SK-N-SH (cell line): ENCODE measurements around the gene DHRS13. TPM values are rescaled to one million over a fixed set of nuclear protein-coding genes. Genes with fewer than 3 reads are reported as not detected.

Experiments used
- CTCF ChIA-PET: fragments of 300-600, 350-600 bp; formaldehyde crosslinking; extraction: SDS; loops from one replicate; lab custom pipeline; 2021; lab: Yijun Ruan, JAX
- POLR2A ChIA-PET: fragments of 350-600 bp; sonication (Branson Sonifier 250); formaldehyde crosslinking; extraction: SDS; loops from one replicate; lab custom pipeline; 2020; ENCODE audit warnings: antibody characterized with exemption, inconsistent platforms; lab: Yijun Ruan, JAX
- DNase-seq: peaks from one replicate; pipeline ENCODE4 v3.0.0; 2012
- H2AFZ ChIP-seq: fragments of 200-600 bp; sonication (generic); 2 replicates; pipeline ENCODE4 v1.8.1; 2016; ENCODE audit warnings: antibody characterized with exemption, mild to moderate bottlenecking, low read depth
- H3F3A ChIP-seq: fragments of 200-600 bp; sonication (generic); replicated peaks from 2 replicates; pipeline ENCODE3; 2016; ENCODE audit warnings: antibody characterized with exemption, mild to moderate bottlenecking; ENCODE audit not compliant: insufficient read depth
- H3K27ac ChIP-seq, 2 experiments: fragments of 200-500 bp in 1 of 2; fragments of 200-600 bp in 1 of 2; sonication (Bioruptor generic) in 1 of 2; sonication (generic), shearing (Covaris generic) in 1 of 2; 2 replicates each; pipeline versions ENCODE4 v1.5.1 to v1.6.1; 2014 to 2016; ENCODE audit warnings: low read depth in 2 of 2, inconsistent platforms in 1 of 2, low read length in 1 of 2, mild to moderate bottlenecking in 1 of 2, mixed read lengths in 1 of 2
- H3K27me3 ChIP-seq: fragments of 200-600 bp; sonication (generic), shearing (Covaris generic); 2 replicates; pipeline ENCODE4 v1.6.1; 2016; ENCODE audit warnings: mixed run types; ENCODE audit not compliant: insufficient read depth
- H3K36me3 ChIP-seq, 2 experiments: fragments of 200-500 bp in 1 of 2; fragments of 200-600 bp in 1 of 2; sonication (Bioruptor generic) in 1 of 2; sonication (generic) in 1 of 2; replicated peaks in 1 of 2; 2 replicates each; pipeline versions ENCODE3 to v1.5.1; 2014 to 2016; ENCODE audit warnings: low read length in 1 of 2, mild to moderate bottlenecking in 1 of 2; ENCODE audit not compliant: insufficient read depth in 2 of 2, control insufficient read depth in 1 of 2
- H3K4me1 ChIP-seq, 2 experiments: fragments of 200-500 bp in 1 of 2; fragments of 200-600 bp in 1 of 2; sonication (Bioruptor generic) in 1 of 2; sonication (generic), shearing (Covaris generic) in 1 of 2; 2 replicates each; pipeline versions ENCODE4 v1.5.1 to v1.6.1; 2014 to 2016; ENCODE audit warnings: low read depth in 1 of 2, low read length in 1 of 2, mixed run types in 1 of 2; ENCODE audit not compliant: insufficient read depth in 2 of 2, control insufficient read depth in 1 of 2
- H3K4me2 ChIP-seq: fragments of 200-600 bp; sonication (generic), shearing (Covaris generic); 2 replicates; pipeline ENCODE4 v1.6.1; 2017; ENCODE audit warnings: mixed run types
- H3K4me3 ChIP-seq, 2 experiments: fragments of 200-500 bp in 1 of 2; fragments of 200-600 bp in 1 of 2; sonication (Bioruptor generic) in 1 of 2; sonication (generic), shearing (Covaris generic) in 1 of 2; 2 replicates each; pipeline versions ENCODE4 v1.5.1 to v1.8.1; 2014 to 2016; ENCODE audit warnings: low read depth in 2 of 2, inconsistent platforms in 1 of 2, low read length in 1 of 2, mild to moderate bottlenecking in 1 of 2, mixed read lengths in 1 of 2, moderate library complexity in 1 of 2
- H3K79me2 ChIP-seq: fragments of 200-600 bp; sonication (generic); 2 replicates; pipeline ENCODE4 v1.8.1; 2017; ENCODE audit warnings: mild to moderate bottlenecking; ENCODE audit not compliant: insufficient read depth
- H3K9ac ChIP-seq: fragments of 200-600 bp; sonication (generic); 2 replicates; pipeline ENCODE4 v1.6.1; 2017; ENCODE audit warnings: mixed run types
- H3K9me2 ChIP-seq: fragments of 200-600 bp; sonication (generic); 2 replicates; pipeline ENCODE4 v1.6.1; 2017; ENCODE audit warnings: mixed run types
- H3K9me3 ChIP-seq: fragments of 200-600 bp; sonication (generic); 2 replicates; pipeline ENCODE4 v1.6.1; 2017; ENCODE audit warnings: mixed run types, mild to moderate bottlenecking, moderate library complexity
- H4K20me1 ChIP-seq: fragments of 200-600 bp; sonication (generic); 2 replicates; pipeline ENCODE4 v1.6.1; 2017; ENCODE audit warnings: mild to moderate bottlenecking, mixed run types; ENCODE audit not compliant: insufficient read depth
- ELF1 ChIP-seq: IDR thresholded peaks from 2 replicates; pipeline ENCODE4 v1.4.0; 2012
- EP300 ChIP-seq, 2 experiments: IDR thresholded peaks; 2 replicates each; pipeline versions ENCODE4 v1.4.0 to v1.6.1; 2012; ENCODE audit warnings: borderline replicate concordance in 1 of 2, low read depth in 1 of 2, low read length in 1 of 2
- GABPA ChIP-seq: IDR thresholded peaks from 2 replicates; pipeline ENCODE4 v1.4.0; 2012; ENCODE audit warnings: low read depth, mild to moderate bottlenecking
- GATA2 ChIP-seq: sonication (generic); formaldehyde crosslinking; IDR thresholded peaks from 2 replicates; pipeline ENCODE4 v1.5.0; 2020; ENCODE audit warnings: mild to moderate bottlenecking, missing genetic modification reagents
- IRF3 ChIP-seq: fragments of 150-350 bp; IDR thresholded peaks from 2 replicates; pipeline ENCODE4 v1.6.1; 2016; ENCODE audit warnings: mild to moderate bottlenecking, low read depth, low read length
- JUND ChIP-seq: IDR thresholded peaks from 2 replicates; pipeline ENCODE4 v1.4.0; 2012
- NRF1 ChIP-seq: IDR thresholded peaks from 2 replicates; pipeline ENCODE4 v1.6.1; 2012; ENCODE audit warnings: low read depth, mild to moderate bottlenecking, low read length
- POLR2AphosphoS5 ChIP-seq: IDR thresholded peaks from 2 replicates; pipeline ENCODE4 v1.6.1; 2012; ENCODE audit warnings: low read depth, low read length
- RFX5 ChIP-seq: IDR thresholded peaks from 2 replicates; pipeline ENCODE4 v1.6.1; 2012; ENCODE audit warnings: mild to moderate bottlenecking, improper control_type of control experiment, low read length
- RXRA ChIP-seq: IDR thresholded peaks from 2 replicates; pipeline ENCODE4 v1.4.0; 2012; ENCODE audit warnings: low read depth, mild to moderate bottlenecking, borderline replicate concordance
- SMC3 ChIP-seq: IDR thresholded peaks from 2 replicates; pipeline ENCODE4 v1.6.1; 2012; ENCODE audit warnings: low read depth, low read length, improper control_type of control experiment
- TAF1 ChIP-seq: IDR thresholded peaks from 2 replicates; pipeline ENCODE4 v1.6.1; 2012; ENCODE audit warnings: low read depth, mild to moderate bottlenecking, low read length, moderate library complexity, borderline replicate concordance
- TEAD4 ChIP-seq: IDR thresholded peaks from 2 replicates; pipeline ENCODE4 v1.4.0; 2012; ENCODE audit warnings: mild to moderate bottlenecking, borderline replicate concordance; ENCODE audit not compliant: insufficient read depth
- YY1 ChIP-seq: IDR thresholded peaks from 2 replicates; pipeline ENCODE4 v1.4.0; 2012; ENCODE audit warnings: low read depth, mild to moderate bottlenecking
- WGBS: methylation state at CpG from one replicate; pipeline ENCODE4 v1.1.6; 2017; ENCODE audit warnings: low lambda C conversion rate; 5-methylcytosine and 5-hydroxymethylcytosine counted together
- polyA plus RNA-seq, 3 experiments: library from polyadenylated mRNA; depleted of rRNA; stranded (reverse); fragments of >200 nt; gene quantifications; 2 replicates each; pipeline ENCODE4 v1.2.3, GENCODE V29; 2012
- TF ChIP-seq, protein P1 (sequence below): IDR thresholded peaks from 2 replicates; pipeline ENCODE4; 2012
- TF ChIP-seq, protein P2 (sequence below): IDR thresholded peaks from 2 replicates; pipeline ENCODE4 v1.4.0; 2012; ENCODE audit warnings: low read depth, borderline replicate concordance
- TF ChIP-seq, protein P3 (sequence below): fragments of 200-600 bp; sonication (generic); IDR thresholded peaks from 2 replicates; pipeline ENCODE4 v1.6.1; 2017; ENCODE audit warnings: antibody characterized with exemption, mild to moderate bottlenecking, moderate library complexity
- TF ChIP-seq, protein P4 (sequence below): IDR thresholded peaks from 2 replicates; pipeline ENCODE4 v1.4.0; 2012; ENCODE audit warnings: low read depth, borderline replicate concordance

The DHRS13 gene
- polyA plus RNA-seq, 1 of the 3 experiments (the other 2 are of a cell fraction) = 7.4 TPM

- TF ChIP-seq TEAD4 (no peak), RXRA (no peak), POLR2AphosphoS5 (no peak), GATA2 (CRISPR knock-in tag) (no peak), TAF1 (no peak)
- TF ChIP-seq, protein P1, sequence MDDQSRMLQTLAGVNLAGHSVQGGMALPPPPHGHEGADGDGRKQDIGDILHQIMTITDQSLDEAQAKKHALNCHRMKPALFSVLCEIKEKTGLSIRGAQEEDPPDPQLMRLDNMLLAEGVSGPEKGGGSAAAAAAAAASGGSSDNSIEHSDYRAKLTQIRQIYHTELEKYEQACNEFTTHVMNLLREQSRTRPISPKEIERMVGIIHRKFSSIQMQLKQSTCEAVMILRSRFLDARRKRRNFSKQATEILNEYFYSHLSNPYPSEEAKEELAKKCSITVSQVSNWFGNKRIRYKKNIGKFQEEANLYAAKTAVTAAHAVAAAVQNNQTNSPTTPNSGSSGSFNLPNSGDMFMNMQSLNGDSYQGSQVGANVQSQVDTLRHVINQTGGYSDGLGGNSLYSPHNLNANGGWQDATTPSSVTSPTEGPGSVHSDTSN = peak; percentile 64
- TF ChIP-seq, protein P2, sequence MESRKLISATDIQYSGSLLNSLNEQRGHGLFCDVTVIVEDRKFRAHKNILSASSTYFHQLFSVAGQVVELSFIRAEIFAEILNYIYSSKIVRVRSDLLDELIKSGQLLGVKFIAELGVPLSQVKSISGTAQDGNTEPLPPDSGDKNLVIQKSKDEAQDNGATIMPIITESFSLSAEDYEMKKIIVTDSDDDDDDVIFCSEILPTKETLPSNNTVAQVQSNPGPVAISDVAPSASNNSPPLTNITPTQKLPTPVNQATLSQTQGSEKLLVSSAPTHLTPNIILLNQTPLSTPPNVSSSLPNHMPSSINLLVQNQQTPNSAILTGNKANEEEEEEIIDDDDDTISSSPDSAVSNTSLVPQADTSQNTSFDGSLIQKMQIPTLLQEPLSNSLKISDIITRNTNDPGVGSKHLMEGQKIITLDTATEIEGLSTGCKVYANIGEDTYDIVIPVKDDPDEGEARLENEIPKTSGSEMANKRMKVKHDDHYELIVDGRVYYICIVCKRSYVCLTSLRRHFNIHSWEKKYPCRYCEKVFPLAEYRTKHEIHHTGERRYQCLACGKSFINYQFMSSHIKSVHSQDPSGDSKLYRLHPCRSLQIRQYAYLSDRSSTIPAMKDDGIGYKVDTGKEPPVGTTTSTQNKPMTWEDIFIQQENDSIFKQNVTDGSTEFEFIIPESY = no peak
These were observed 42.2 kb upstream of the DHRS13 start (continued) for GRCh38 chr17:28944862-28945741.

GRCh38 chr17:28944343-28944742 is 41.5 kb upstream of the DHRS13 start:
- CTCF ChIA-PET = interaction anchor here (1.1 to 2.3 kb wide), 9 partner anchors 9 to 219 kb away, joined by 3 to 12 read pairs (median 4); no protein-coding TSS in a partner anchor
- Histone ChIP-seq H3K4me3 (no peak overlapping the region), H3K9ac (peak overlapping the region; percentile 71; the same call in 1 of the 2 replicates), H3K27ac (peak overlapping the region in 1 of 2 experiments; percentile 99; a peak in 2 of 4 replicates), H3K9me2 (no peaks in the 10 kb centered on the region), H3K4me2 (peak overlapping the region; percentile 56; the same call in 1 of the 2 replicates), H3K9me3 (no peaks in the 10 kb centered on the region), H3K36me3 (peaks cover 21 to 31% of the 10 kb centered on the region in 2 experiments), H2AFZ (no peak overlapping the region), H3K79me2 (peaks cover 96% of the 10 kb centered on the region), H4K20me1 (peaks cover 47% of the 10 kb centered on the region), H3K27me3 (no peaks in the 10 kb centered on the region), H3K4me1 (peaks cover 12 to 20% of the 10 kb centered on the region in 2 experiments; a peak in 3 of 4 replicates), H3F3A (peaks cover 45% of the 10 kb centered on the region)
- 92% methylated on average over 4 of the region's 4 CpGs for WGBS
- no peak for DNase-seq
- no peak for TF ChIP-seq NRF1
- no peak for TF ChIP-seq EP300 (IDR thresholded peaks at IDR 0.05; ENCODE audit: borderline replicate concordance in 1 of 2, low read depth in 1 of 2, low read length in 1 of 2)
- TF ChIP-seq, protein P3, sequence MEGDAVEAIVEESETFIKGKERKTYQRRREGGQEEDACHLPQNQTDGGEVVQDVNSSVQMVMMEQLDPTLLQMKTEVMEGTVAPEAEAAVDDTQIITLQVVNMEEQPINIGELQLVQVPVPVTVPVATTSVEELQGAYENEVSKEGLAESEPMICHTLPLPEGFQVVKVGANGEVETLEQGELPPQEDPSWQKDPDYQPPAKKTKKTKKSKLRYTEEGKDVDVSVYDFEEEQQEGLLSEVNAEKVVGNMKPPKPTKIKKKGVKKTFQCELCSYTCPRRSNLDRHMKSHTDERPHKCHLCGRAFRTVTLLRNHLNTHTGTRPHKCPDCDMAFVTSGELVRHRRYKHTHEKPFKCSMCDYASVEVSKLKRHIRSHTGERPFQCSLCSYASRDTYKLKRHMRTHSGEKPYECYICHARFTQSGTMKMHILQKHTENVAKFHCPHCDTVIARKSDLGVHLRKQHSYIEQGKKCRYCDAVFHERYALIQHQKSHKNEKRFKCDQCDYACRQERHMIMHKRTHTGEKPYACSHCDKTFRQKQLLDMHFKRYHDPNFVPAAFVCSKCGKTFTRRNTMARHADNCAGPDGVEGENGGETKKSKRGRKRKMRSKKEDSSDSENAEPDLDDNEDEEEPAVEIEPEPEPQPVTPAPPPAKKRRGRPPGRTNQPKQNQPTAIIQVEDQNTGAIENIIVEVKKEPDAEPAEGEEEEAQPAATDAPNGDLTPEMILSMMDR = no peak
- TF ChIP-seq IRF3 = no peak
- TF ChIP-seq, protein P1 = no peak
- TF ChIP-seq RFX5 = no peak
- TF ChIP-seq YY1 = no peak
- TF ChIP-seq GABPA = no peak
- no peak for TF ChIP-seq ELF1
- TF ChIP-seq SMC3 = no peak
- no peak for TF ChIP-seq JUND
- TF ChIP-seq, protein P4, sequence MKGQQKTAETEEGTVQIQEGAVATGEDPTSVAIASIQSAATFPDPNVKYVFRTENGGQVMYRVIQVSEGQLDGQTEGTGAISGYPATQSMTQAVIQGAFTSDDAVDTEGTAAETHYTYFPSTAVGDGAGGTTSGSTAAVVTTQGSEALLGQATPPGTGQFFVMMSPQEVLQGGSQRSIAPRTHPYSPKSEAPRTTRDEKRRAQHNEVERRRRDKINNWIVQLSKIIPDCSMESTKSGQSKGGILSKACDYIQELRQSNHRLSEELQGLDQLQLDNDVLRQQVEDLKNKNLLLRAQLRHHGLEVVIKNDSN = no peak
- no peak for TF ChIP-seq TAF1
- POLR2A ChIA-PET = no interaction called here
